Esophagus squamous epithelium (tissue), 5 donors: ENCODE data around the gene ATP10B. TPM values are rescaled to one million over a fixed set of nuclear protein-coding genes. Genes with fewer than 3 reads are reported as not detected.

ENCODE experiments used
- DNase-seq: peaks from one replicate; lab custom pipeline; 2025; lab: John Stamatoyannopoulos, UW
- H3K27ac ChIP-seq, 4 donors: fragments of 200-600 bp; sonication (generic); one replicate each; pipeline ENCODE4 v1.5.1; 2016 to 2019; ENCODE audit warnings: mild to moderate bottlenecking in 1 of 4
- H3K27me3 ChIP-seq, 4 donors: fragments of 200-600 bp; sonication (generic); 1 replicate in 3 of 4; 2 replicates in 1 of 4; pipeline versions ENCODE4 v1.5.1 to v1.6.0; 2017 to 2021; ENCODE audit warnings: antibody characterized with exemption in 1 of 4
- H3K36me3 ChIP-seq, 3 donors: fragments of 200-600 bp; sonication (generic); one replicate each; pipeline ENCODE4 v1.5.1; 2016 to 2019
- H3K4me1 ChIP-seq, 3 donors: fragments of 200-600 bp; sonication (generic); one replicate each; pipeline ENCODE4 v1.5.1; 2017 to 2019
- H3K4me3 ChIP-seq, 4 donors: fragments of 200-600 bp; sonication (generic); 1 replicate in 3 of 4; 2 replicates in 1 of 4; pipeline ENCODE4 v1.5.1; 2016 to 2019; ENCODE audit warnings: mild to moderate bottlenecking in 2 of 4, moderate library complexity in 1 of 4
- H3K9me3 ChIP-seq, 3 donors: fragments of 200-600 bp; sonication (generic); one replicate each; pipeline ENCODE4 v1.5.1; 2016 to 2019
- POLR2A ChIP-seq, 4 donors: fragments of 450-650 bp; IDR thresholded peaks; one replicate each; pipeline ENCODE4 v1.6.1; 2017; ENCODE audit warnings: antibody characterized with exemption in 4 of 4, mild to moderate bottlenecking in 4 of 4, moderate library complexity in 3 of 4
- WGBS, 2 donors: methylation state at CpG; one replicate each; pipeline ENCODE4 v1.1.5; 2018; 5-methylcytosine and 5-hydroxymethylcytosine counted together
- intact Hi-C: fragments of 100-400 bp; cut with DNase I; formaldehyde crosslinking; loops from one replicate; pipeline ENCODE4 v1.15.0; 2022
- total RNA-seq, 4 donors: library from RNA; depleted of rRNA; stranded (reverse); fragments of >200 nt; gene quantifications; one replicate each; pipeline ENCODE4 v1.1.0, GENCODE V29; 2016
- TF ChIP-seq, protein P1 (sequence below), 6 experiments: fragments of 450-650 bp in 4 of 6; fragments of 200-600 bp in 2 of 6; sonication (generic) in 2 of 6; IDR thresholded peaks; one replicate each; pipeline ENCODE4 v1.5.1; 2016 to 2019; ENCODE audit warnings: antibody characterized with exemption in 6 of 6, mild to moderate bottlenecking in 4 of 6, moderate library complexity in 4 of 6
- donor health status: DM: yes; HTN: yes; CAD: no.

Gene ATP10B
- total RNA-seq, 4 donors from 2014 or later = 6.1 to 26.6 (median 14.4) TPM

DNA sequence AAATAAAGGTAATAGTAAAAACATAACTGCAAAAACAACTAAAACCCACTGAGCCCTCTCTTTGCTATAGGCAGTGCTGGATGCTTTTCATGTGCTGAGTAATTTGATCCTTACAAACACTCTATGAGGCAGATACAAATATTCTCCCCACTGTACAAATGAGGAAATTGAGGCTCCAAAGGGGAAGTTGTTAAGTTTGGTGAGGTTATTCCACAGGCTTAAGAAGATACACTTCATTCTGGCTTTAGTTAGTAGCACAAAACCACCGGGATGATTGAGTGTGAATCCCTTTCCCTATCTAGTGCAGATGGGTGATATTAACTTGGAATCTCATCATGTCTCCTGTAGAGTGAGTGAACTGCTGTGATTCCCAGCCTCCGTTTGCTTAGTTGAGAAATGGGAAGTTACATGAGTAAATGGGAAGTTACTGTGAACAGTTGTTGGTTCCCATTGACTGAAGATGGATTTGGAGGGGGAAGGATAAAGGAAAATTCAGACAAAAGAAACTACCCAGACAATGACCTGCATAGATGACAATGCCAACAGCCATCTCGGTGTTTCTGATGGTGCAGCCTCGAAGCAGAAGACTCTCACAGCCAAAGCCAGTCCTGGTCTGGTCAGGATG is 208.3 kb downstream of the ATP10B start:
- TF ChIP-seq POLR2A (IDR thresholded peaks at IDR 0.05) = no peak
- TF ChIP-seq, protein P1, sequence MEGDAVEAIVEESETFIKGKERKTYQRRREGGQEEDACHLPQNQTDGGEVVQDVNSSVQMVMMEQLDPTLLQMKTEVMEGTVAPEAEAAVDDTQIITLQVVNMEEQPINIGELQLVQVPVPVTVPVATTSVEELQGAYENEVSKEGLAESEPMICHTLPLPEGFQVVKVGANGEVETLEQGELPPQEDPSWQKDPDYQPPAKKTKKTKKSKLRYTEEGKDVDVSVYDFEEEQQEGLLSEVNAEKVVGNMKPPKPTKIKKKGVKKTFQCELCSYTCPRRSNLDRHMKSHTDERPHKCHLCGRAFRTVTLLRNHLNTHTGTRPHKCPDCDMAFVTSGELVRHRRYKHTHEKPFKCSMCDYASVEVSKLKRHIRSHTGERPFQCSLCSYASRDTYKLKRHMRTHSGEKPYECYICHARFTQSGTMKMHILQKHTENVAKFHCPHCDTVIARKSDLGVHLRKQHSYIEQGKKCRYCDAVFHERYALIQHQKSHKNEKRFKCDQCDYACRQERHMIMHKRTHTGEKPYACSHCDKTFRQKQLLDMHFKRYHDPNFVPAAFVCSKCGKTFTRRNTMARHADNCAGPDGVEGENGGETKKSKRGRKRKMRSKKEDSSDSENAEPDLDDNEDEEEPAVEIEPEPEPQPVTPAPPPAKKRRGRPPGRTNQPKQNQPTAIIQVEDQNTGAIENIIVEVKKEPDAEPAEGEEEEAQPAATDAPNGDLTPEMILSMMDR (IDR thresholded peaks at IDR 0.05) = no peak
- intact Hi-C loops = no loop called here
- Histone ChIP-seq H3K36me3 (no peaks in the 10 kb centered on the region), H3K4me3 (no peak overlapping the region), H3K9me3 (no peaks in the 10 kb centered on the region), H3K4me1 (no peaks in the 10 kb centered on the region), H3K27ac (no peak overlapping the region), H3K27me3 (no peaks in the 10 kb centered on the region)
- 72 to 78% methylated on average over 3 to 4 of the region's 4 CpGs for WGBS, 2 donors
- no peak for DNase-seq

DNA sequence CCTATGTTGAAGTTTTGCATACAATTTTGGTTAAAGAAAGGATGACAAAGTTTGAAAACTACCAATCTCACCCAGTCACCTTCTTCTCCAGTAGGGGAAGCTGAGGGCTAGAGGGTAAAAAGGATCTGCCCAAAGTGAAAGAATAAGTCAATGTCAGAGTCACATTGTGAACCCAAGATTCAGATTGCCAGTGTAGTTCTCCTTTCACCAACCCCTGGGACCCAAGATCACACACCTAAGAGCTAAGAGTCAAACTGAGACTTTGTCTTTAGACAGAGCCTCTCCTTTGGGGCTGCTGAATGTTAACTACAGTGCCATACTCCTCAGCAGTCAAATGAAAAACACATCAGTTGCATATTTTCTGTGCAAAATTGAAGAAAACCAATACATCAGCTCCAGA is 210.6 kb downstream of the ATP10B start:
- H3K27me3 ChIP-seq = no peaks in the 10 kb centered on the region
- no peak overlapping the region for H3K27ac ChIP-seq
- DNase-seq = no peak
- H3K4me3 ChIP-seq = no peak overlapping the region
- intact Hi-C loops = no loop called here
- H3K36me3 ChIP-seq = no peaks in the 10 kb centered on the region
- no peak for TF ChIP-seq POLR2A (IDR thresholded peaks at IDR 0.05)
- no peaks in the 10 kb centered on the region for H3K4me1 ChIP-seq
- no peaks in the 10 kb centered on the region for H3K9me3 ChIP-seq

DNA sequence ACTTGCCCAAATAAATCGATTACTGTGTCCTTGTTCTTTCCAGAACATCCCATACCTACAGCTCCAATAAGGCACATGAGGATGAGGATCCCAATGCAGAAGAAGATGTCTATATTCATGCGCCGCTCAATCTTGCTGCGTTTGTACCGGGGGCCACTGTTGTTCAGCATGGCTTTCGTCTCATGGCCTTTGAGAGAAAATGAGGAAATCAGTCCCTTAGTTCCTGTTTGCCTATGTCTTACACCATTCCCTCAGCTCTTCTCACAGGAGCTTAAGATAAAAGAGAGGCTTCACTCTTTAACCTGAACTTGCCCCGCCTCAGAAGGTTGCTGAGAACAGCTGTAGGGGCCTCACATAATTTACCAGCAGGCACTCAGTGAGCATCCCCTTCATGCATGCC is 211.6 kb downstream of the ATP10B start:
- WGBS, 2 donors = 73 to 89% methylated on average over 6 of the region's 7 CpGs
- DNase-seq = no peak
- H3K36me3 ChIP-seq = no peaks in the 10 kb centered on the region
- no peaks in the 10 kb centered on the region for H3K27me3 ChIP-seq
- H3K4me1 ChIP-seq = no peaks in the 10 kb centered on the region
- intact Hi-C loops = no loop called here
- no peak for TF ChIP-seq POLR2A (IDR thresholded peaks at IDR 0.05)
- TF ChIP-seq, protein P1 (IDR thresholded peaks at IDR 0.05) = no peak
- H3K9me3 ChIP-seq = no peaks in the 10 kb centered on the region
- no peak overlapping the region for H3K27ac ChIP-seq
- H3K4me3 ChIP-seq = no peak overlapping the region

DNA sequence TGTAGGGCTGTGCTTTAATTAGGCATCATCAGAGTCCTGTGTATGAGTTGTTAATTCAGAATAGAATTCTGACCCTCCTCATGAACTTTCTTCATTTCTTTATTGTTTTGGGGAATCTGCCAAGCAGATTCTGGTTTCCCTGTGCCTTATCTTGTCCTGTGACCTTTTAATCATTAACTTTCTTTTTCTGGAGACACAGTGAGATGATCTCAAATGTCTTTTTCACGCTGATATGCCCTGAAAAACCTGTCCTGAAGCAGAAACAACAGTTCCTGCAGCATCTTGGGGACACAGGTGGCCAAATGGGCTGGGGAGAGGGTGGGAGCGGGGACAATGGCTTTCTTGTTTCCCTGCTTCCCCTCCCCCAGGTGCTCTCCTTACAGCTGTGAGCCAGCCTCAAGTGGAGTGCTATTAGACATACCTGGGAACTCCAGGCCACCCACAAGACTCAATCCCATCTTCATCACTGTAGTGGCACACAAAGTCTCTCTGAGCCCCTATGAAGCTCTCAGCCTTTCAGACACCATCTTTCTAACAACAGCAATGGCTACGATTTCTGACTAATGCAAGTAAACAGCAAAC is 213.8 kb downstream of the ATP10B start:
- no peaks in the 10 kb centered on the region for H3K9me3 ChIP-seq
- no peak overlapping the region for H3K27ac ChIP-seq
- TF ChIP-seq, protein P1 (IDR thresholded peaks at IDR 0.05) = no peak
- no peak for TF ChIP-seq POLR2A (IDR thresholded peaks at IDR 0.05)
- H3K27me3 ChIP-seq = no peaks in the 10 kb centered on the region
- 45 to 80% methylated on average over 2 to 3 of the region's 3 CpGs for WGBS, 2 donors
- H3K4me3 ChIP-seq = no peak overlapping the region
- no peaks in the 10 kb centered on the region for H3K4me1 ChIP-seq
- no peak for DNase-seq
- H3K36me3 ChIP-seq = no peaks in the 10 kb centered on the region
- intact Hi-C loops = no loop called here

DNA sequence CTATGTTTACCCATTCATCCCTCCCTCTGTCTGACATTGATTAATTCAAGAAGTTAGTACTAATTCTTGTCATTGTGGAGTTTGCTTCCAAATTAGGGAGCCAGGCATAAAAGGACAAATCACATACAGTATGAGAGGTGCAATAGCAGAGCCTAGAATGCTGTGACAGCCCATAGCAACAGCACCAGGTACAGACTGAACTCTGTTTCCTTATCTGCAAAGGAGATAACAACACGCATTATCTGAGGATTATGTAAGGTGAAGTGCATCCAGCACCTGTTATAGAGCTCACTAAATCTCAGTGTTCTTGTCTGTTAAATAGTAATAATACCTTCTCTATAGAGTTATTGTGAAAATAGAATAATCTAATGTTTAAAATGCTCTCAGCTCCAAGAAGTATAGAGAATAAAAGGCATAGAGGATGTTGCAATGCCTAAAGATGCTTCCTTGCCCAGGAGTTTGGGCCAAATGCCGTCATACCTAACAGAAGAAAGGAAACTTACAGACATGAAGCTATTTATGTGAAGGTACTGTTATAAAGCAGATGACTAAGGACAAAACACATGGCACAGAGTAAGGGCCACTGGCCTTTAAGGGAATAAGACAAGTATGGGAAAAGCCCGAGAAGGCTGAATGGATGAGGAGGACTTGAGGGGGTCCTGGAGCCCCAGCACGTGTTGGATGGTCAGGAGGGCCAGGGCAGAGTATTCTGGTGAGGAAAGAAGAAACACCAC is 214.5 kb downstream of the ATP10B start:
- Histone ChIP-seq H3K27me3 (no peaks in the 10 kb centered on the region), H3K9me3 (no peaks in the 10 kb centered on the region), H3K4me1 (no peaks in the 10 kb centered on the region), H3K36me3 (no peaks in the 10 kb centered on the region), H3K27ac (no peak overlapping the region), H3K4me3 (no peak overlapping the region)
- intact Hi-C loops = no loop called here
- DNase-seq = no peak
- TF ChIP-seq POLR2A (IDR thresholded peaks at IDR 0.05) = no peak
- TF ChIP-seq, protein P1 (IDR thresholded peaks at IDR 0.05) = no peak
- 62 to 74% methylated on average over 4 of the region's 4 CpGs for WGBS, 2 donors
